ENCODE measurements around the gene PRADC1. TPM values are rescaled to one million over a fixed set of nuclear protein-coding genes. Genes with fewer than 3 reads are reported as not detected.

PRADC1 gene
- total RNA-seq, 4 donors from 2014 or later = 9.7 to 30.2 (median 23.3) TPM

GRCh38 chr2:73257021-73257420, 24.0 kb upstream of the PRADC1 start:
- intact Hi-C loops (cut with DNase I; ENCODE audit: low total_unique reads) = no loop called here
- peak in 1 of 2 donors; percentile 61 for DNase-seq (ENCODE audit: low spot score in 2 of 2)
- no peak for TF ChIP-seq POLR2A (IDR thresholded peaks at IDR 0.05)
- no peak for TF ChIP-seq CTCF (IDR thresholded peaks at IDR 0.05)
- WGBS, 2 donors = 96 to 97% methylated on average over 2 of the region's 2 CpGs
- no peak overlapping the region for H3K4me3 ChIP-seq (ENCODE audit: low read depth, poor library complexity, severe bottlenecking)

GRCh38 chr2:73256618-73256922, 23.5 kb upstream of the PRADC1 start:
- no peak for DNase-seq (ENCODE audit: low spot score in 2 of 2)
- WGBS, 2 donors = 40 to 86% methylated on average over 1 of the region's 1 CpG
- TF ChIP-seq CTCF (IDR thresholded peaks at IDR 0.05) = no peak
- no peak for TF ChIP-seq POLR2A (IDR thresholded peaks at IDR 0.05)
- intact Hi-C loops (cut with DNase I; ENCODE audit: low total_unique reads) = no loop called here
- H3K4me3 ChIP-seq (ENCODE audit: low read depth, poor library complexity, severe bottlenecking) = no peak overlapping the region

- peak in 1 of 2 donors; percentile 76 for DNase-seq (ENCODE audit: low spot score in 2 of 2)
- TF ChIP-seq POLR2A (IDR thresholded peaks at IDR 0.05) = no peak
- TF ChIP-seq CTCF (IDR thresholded peaks at IDR 0.05) = no peak
- WGBS, 2 donors = 68 to 72% methylated on average over 5 of the region's 5 CpGs
- H3K4me3 ChIP-seq (ENCODE audit: low read depth, poor library complexity, severe bottlenecking) = no peak overlapping the region
- intact Hi-C loops (cut with DNase I; ENCODE audit: low total_unique reads) = no loop called here
Observed at GRCh38 chr2:73255907-73256617, 23.0 kb upstream of the PRADC1 start.

- intact Hi-C loops (cut with DNase I; ENCODE audit: low total_unique reads) = no loop called here
- TF ChIP-seq CTCF (IDR thresholded peaks at IDR 0.05) (no peak), POLR2A (IDR thresholded peaks at IDR 0.05) (no peak)
- peak in 1 of 2 donors; percentile 70 for DNase-seq (ENCODE audit: low spot score in 2 of 2)
- 43 to 49% methylated on average over 4 of the region's 4 CpGs for WGBS, 2 donors
- no peak overlapping the region for H3K4me3 ChIP-seq (ENCODE audit: low read depth, poor library complexity, severe bottlenecking)
Observed at GRCh38 chr2:73255007-73255644, 22.1 kb upstream of the PRADC1 start.

GRCh38 chr2:73254343-73255006, 21.4 kb upstream of the PRADC1 start:
- TF ChIP-seq CTCF (IDR thresholded peaks at IDR 0.05) (no peak), POLR2A (IDR thresholded peaks at IDR 0.05) (no peak)
- 87 to 88% methylated on average over 7 of the region's 7 CpGs for WGBS, 2 donors

More at GRCh38 chr2:73254343-73255006, 21.4 kb upstream of the PRADC1 start:
- intact Hi-C loops (cut with DNase I; ENCODE audit: low total_unique reads) = no loop called here
- peak in 1 of 2 donors; percentile 66 for DNase-seq (ENCODE audit: low spot score in 2 of 2)
- no peak overlapping the region for H3K4me3 ChIP-seq (ENCODE audit: low read depth, poor library complexity, severe bottlenecking)
